ENCODE data around the gene H19. TPM values are rescaled to one million over a fixed set of nuclear protein-coding genes. Genes with fewer than 3 reads are reported as not detected.

Gene H19
- total and polyA plus RNA-seq, 2 donors (not counting 1 experiment from before 2014, with no cell fraction given) = 1.8 to 8.9 TPM

GRCh38 chr11:2031058-2031457 lies 33.4 kb upstream of the H19 start:
- H3K9me3 ChIP-seq (ENCODE audit: control insufficient read depth, insufficient read depth, low read depth, low read length) = no peaks in the 10 kb centered on the region
- no peak overlapping the region for H3K9ac ChIP-seq (ENCODE audit: insufficient read depth, low read length)
- H3K4me3 ChIP-seq (replicated peaks in 1 of 4; ENCODE audit: control extremely low read depth in 1 of 4, insufficient read depth in 1 of 4, low read depth in 3 of 4, low read length in 4 of 4) = no peak overlapping the region
- no peak overlapping the region for H3K4me2 ChIP-seq (ENCODE audit: extremely low read depth, insufficient read depth, low read length)
- H2AFZ ChIP-seq (ENCODE audit: low read length) = no peak overlapping the region
- no peaks in the 10 kb centered on the region for H4K20me1 ChIP-seq (ENCODE audit: control insufficient read depth, extremely low read depth, insufficient read depth, low read length)
- H3K36me3 ChIP-seq (ENCODE audit: control insufficient read depth, insufficient read depth, low read length) = no peaks in the 10 kb centered on the region
- H3K4me1 ChIP-seq (ENCODE audit: control insufficient read depth, extremely low read depth, insufficient read depth, low read length) = no peaks in the 10 kb centered on the region
- TF ChIP-seq EZH2 (IDR thresholded peaks at IDR 0.05; ENCODE audit: low read length, missing control alignments) (no peak), CTCF (conservative IDR thresholded peaks at IDR 0.05 in 1 of 2, IDR thresholded peaks at IDR 0.05 in 1 of 2; ENCODE audit: low read depth in 1 of 2, low read length in 2 of 2) (no peak)
- no peak for DNase-seq (ENCODE audit: low read depth in 2 of 2)
- H3K79me2 ChIP-seq (ENCODE audit: control insufficient read depth, insufficient read depth, low read length) = no peaks in the 10 kb centered on the region
- no peak overlapping the region for H3K27ac ChIP-seq (ENCODE audit: insufficient read depth, low read length)
- H3K27me3 ChIP-seq (ENCODE audit: control insufficient read depth, insufficient read depth, low read length) = no peaks in the 10 kb centered on the region

GRCh38 chr11:2027708-2028107 lies 30.1 kb upstream of the H19 start:
- Histone ChIP-seq H2AFZ (ENCODE audit: low read length) (no peak overlapping the region), H4K20me1 (ENCODE audit: control insufficient read depth, extremely low read depth, insufficient read depth, low read length) (no peaks in the 10 kb centered on the region), H3K27ac (ENCODE audit: insufficient read depth, low read length) (no peak overlapping the region), H3K36me3 (ENCODE audit: control insufficient read depth, insufficient read depth, low read length) (no peaks in the 10 kb centered on the region), H3K9me3 (ENCODE audit: control insufficient read depth, insufficient read depth, low read depth, low read length) (no peaks in the 10 kb centered on the region), H3K4me1 (ENCODE audit: control insufficient read depth, extremely low read depth, insufficient read depth, low read length) (no peaks in the 10 kb centered on the region), H3K79me2 (ENCODE audit: control insufficient read depth, insufficient read depth, low read length) (no peaks in the 10 kb centered on the region), H3K27me3 (ENCODE audit: control insufficient read depth, insufficient read depth, low read length) (no peaks in the 10 kb centered on the region), H3K4me3 (replicated peaks in 1 of 4; ENCODE audit: control extremely low read depth in 1 of 4, insufficient read depth in 1 of 4, low read depth in 3 of 4, low read length in 4 of 4) (no peak overlapping the region), H3K9ac (ENCODE audit: insufficient read depth, low read length) (no peak overlapping the region), H3K4me2 (ENCODE audit: extremely low read depth, insufficient read depth, low read length) (no peak overlapping the region)
- no peak for TF ChIP-seq CTCF (conservative IDR thresholded peaks at IDR 0.05 in 1 of 2, IDR thresholded peaks at IDR 0.05 in 1 of 2; ENCODE audit: low read depth in 1 of 2, low read length in 2 of 2)
- no peak for TF ChIP-seq EZH2 (IDR thresholded peaks at IDR 0.05; ENCODE audit: low read length, missing control alignments)
- DNase-seq (ENCODE audit: low read depth in 2 of 2) = no peak

- Histone ChIP-seq H3K79me2 (ENCODE audit: control insufficient read depth, insufficient read depth, low read length) (no peaks in the 10 kb centered on the region), H3K36me3 (ENCODE audit: control insufficient read depth, insufficient read depth, low read length) (no peaks in the 10 kb centered on the region), H3K9ac (ENCODE audit: insufficient read depth, low read length) (no peak overlapping the region), H3K4me1 (ENCODE audit: control insufficient read depth, extremely low read depth, insufficient read depth, low read length) (no peaks in the 10 kb centered on the region), H3K9me3 (ENCODE audit: control insufficient read depth, insufficient read depth, low read depth, low read length) (no peaks in the 10 kb centered on the region), H2AFZ (ENCODE audit: low read length) (no peak overlapping the region), H4K20me1 (ENCODE audit: control insufficient read depth, extremely low read depth, insufficient read depth, low read length) (no peaks in the 10 kb centered on the region), H3K4me3 (replicated peaks in 1 of 4; ENCODE audit: control extremely low read depth in 1 of 4, insufficient read depth in 1 of 4, low read depth in 3 of 4, low read length in 4 of 4) (no peak overlapping the region), H3K4me2 (ENCODE audit: extremely low read depth, insufficient read depth, low read length) (no peak overlapping the region), H3K27me3 (ENCODE audit: control insufficient read depth, insufficient read depth, low read length) (no peaks in the 10 kb centered on the region), H3K27ac (ENCODE audit: insufficient read depth, low read length) (no peak overlapping the region)
- no peak for DNase-seq (ENCODE audit: low read depth in 2 of 2)
- TF ChIP-seq CTCF (conservative IDR thresholded peaks at IDR 0.05 in 1 of 2, IDR thresholded peaks at IDR 0.05 in 1 of 2; ENCODE audit: low read depth in 1 of 2, low read length in 2 of 2) (no peak), EZH2 (IDR thresholded peaks at IDR 0.05; ENCODE audit: low read length, missing control alignments) (no peak)
Measured at GRCh38 chr11:2015025-2015424, 17.4 kb upstream of the H19 start.
